ENCODE results near the gene SETD1B. TPM values are rescaled to one million over a fixed set of nuclear protein-coding genes. Genes with fewer than 3 reads are reported as not detected.

Gene SETD1B
- total RNA-seq, 1 donor from 2014 or later, result 1.8 TPM

- Histone ChIP-seq H2AFZ (replicated peaks) (no peak overlapping the region), H3K36me3 (no peaks in the 10 kb centered on the region), H3K79me2 (ENCODE audit: low read depth) (peaks cover 37% of the 10 kb centered on the region), H3F3A (ENCODE audit: low read depth) (peaks cover 64% of the 10 kb centered on the region), H4K20me1 (ENCODE audit: low read depth) (peaks cover 55% of the 10 kb centered on the region), H3K27me3 (peaks cover 16% of the 10 kb centered on the region), H3K9ac (no peak overlapping the region), H3K4me3 (no peak overlapping the region), H3K27ac (no peak overlapping the region), H3K9me3 (ENCODE audit: low read depth) (no peaks in the 10 kb centered on the region), H3K4me1 (peaks cover 25% of the 10 kb centered on the region), H3K4me2 (no peak overlapping the region)
- no peak for DNase-seq (ENCODE audit: low spot score)
- H3K4me1 Mint-ChIP-seq, result peaks cover 50% of the 10 kb centered on the region
- H3K9me3 Mint-ChIP-seq, result no peaks in the 10 kb centered on the region
- H3K36me3 Mint-ChIP-seq, result peaks cover 13% of the 10 kb centered on the region
- TF ChIP-seq EZH2phosphoT487 (IDR thresholded peaks at IDR 0.05), result no peak
- no peak for TF ChIP-seq EZH2 (IDR thresholded peaks at IDR 0.05)
- TF ChIP-seq CTCF (IDR thresholded peaks at IDR 0.05), result no peak
- peak overlapping the region; percentile 84 for H3K27ac Mint-ChIP-seq
- peaks cover 17% of the 10 kb centered on the region for H3K27me3 Mint-ChIP-seq (ENCODE audit: insufficient read depth, low read depth)
- H3K4me3 Mint-ChIP-seq, result peak overlapping the region; percentile 81
Measured at GRCh38 chr12:121794534-121795033, 9.2 kb upstream of the SETD1B start.

GRCh38 chr12:121795034-121795968, 8.5 kb upstream of the SETD1B start:
- TF ChIP-seq CTCF (IDR thresholded peaks at IDR 0.05), result peak; percentile 96
- TF ChIP-seq EZH2phosphoT487 (IDR thresholded peaks at IDR 0.05), result no peak
- peaks cover 61% of the 10 kb centered on the region for H4K20me1 ChIP-seq (ENCODE audit: low read depth)
- H3K4me3 Mint-ChIP-seq, result peak overlapping the region; percentile 81
- H3K4me1 Mint-ChIP-seq, result peaks cover 44% of the 10 kb centered on the region
- peaks cover 11% of the 10 kb centered on the region for H3K36me3 Mint-ChIP-seq
- peaks cover 18% of the 10 kb centered on the region for H3K27me3 Mint-ChIP-seq (ENCODE audit: insufficient read depth, low read depth)
- peaks cover 25% of the 10 kb centered on the region for H3K4me1 ChIP-seq
- no peak overlapping the region for H2AFZ ChIP-seq (replicated peaks)
- H3K27me3 ChIP-seq, result peaks cover 16% of the 10 kb centered on the region
- H3K9me3 ChIP-seq (ENCODE audit: low read depth), result no peaks in the 10 kb centered on the region
- H3K27ac ChIP-seq, result no peak overlapping the region
- H3K36me3 ChIP-seq, result no peaks in the 10 kb centered on the region
- peaks cover 44% of the 10 kb centered on the region for H3K79me2 ChIP-seq (ENCODE audit: low read depth)
- H3F3A ChIP-seq (ENCODE audit: low read depth), result peaks cover 71% of the 10 kb centered on the region
- no peaks in the 10 kb centered on the region for H3K9me3 Mint-ChIP-seq
- peak; percentile 81 for DNase-seq (ENCODE audit: low spot score)
- H3K4me2 ChIP-seq, result no peak overlapping the region
- no peak overlapping the region for H3K4me3 ChIP-seq
- H3K9ac ChIP-seq, result no peak overlapping the region
- H3K27ac Mint-ChIP-seq, result peak overlapping the region; percentile 84

- Histone ChIP-seq H3K4me2 (peak overlapping the region; percentile 99), H3K9ac (no peak overlapping the region), H3K4me3 (peak overlapping the region; percentile 6), H3K4me1 (peaks cover 25% of the 10 kb centered on the region), H3K9me3 (ENCODE audit: low read depth) (no peaks in the 10 kb centered on the region), H2AFZ (replicated peaks) (no peak overlapping the region), H4K20me1 (ENCODE audit: low read depth) (peaks cover 61% of the 10 kb centered on the region), H3K27ac (no peak overlapping the region), H3K27me3 (peaks cover 16% of the 10 kb centered on the region), H3K36me3 (no peaks in the 10 kb centered on the region), H3F3A (ENCODE audit: low read depth) (peaks cover 84% of the 10 kb centered on the region), H3K79me2 (ENCODE audit: low read depth) (peaks cover 61% of the 10 kb centered on the region)
- Mint-ChIP-seq H3K36me3 (peaks cover 15% of the 10 kb centered on the region), H3K27me3 (ENCODE audit: insufficient read depth, low read depth) (peaks cover 17% of the 10 kb centered on the region), H3K4me3 (peak overlapping the region; percentile 76), H3K27ac (peak overlapping the region; percentile 79), H3K4me1 (peaks cover 49% of the 10 kb centered on the region), H3K9me3 (no peaks in the 10 kb centered on the region)
- DNase-seq (ENCODE audit: low spot score), result peak; percentile 95
- TF ChIP-seq EZH2 (IDR thresholded peaks at IDR 0.05) (no peak), CTCF (IDR thresholded peaks at IDR 0.05) (peak; percentile 43), EZH2phosphoT487 (IDR thresholded peaks at IDR 0.05) (no peak)
Measured at GRCh38 chr12:121796855-121797751, 6.7 kb upstream of the SETD1B start.
